Adrenal gland (tissue), 12 donors: ENCODE results near the gene EBF3. TPM values are rescaled to one million over a fixed set of nuclear protein-coding genes. Genes with fewer than 3 reads are reported as not detected.

Source experiments
- DNase-seq, 7 donors: peaks; one replicate each; pipeline ENCODE4 v3.0.0-alpha.2; 2019 to 2020
- H3K27ac ChIP-seq, 5 donors: fragments of 200-600 bp; sonication (generic) in 4 of 5; 1 replicate in 3 of 5; 2 replicates in 2 of 5; pipeline versions ENCODE4 v1.5.1 to v1.8.0; 2016 to 2020; ENCODE audit warnings: mild to moderate bottlenecking in 1 of 5
- H3K27me3 ChIP-seq: fragments of 200-600 bp; 2 replicates; pipeline ENCODE4 v1.8.0; 2021
- H3K36me3 ChIP-seq, 2 donors: fragments of 200-600 bp; replicated peaks in 1 of 2; 1 replicate in 1 of 2; 2 replicates in 1 of 2; pipeline versions ENCODE4 v1.5.1 to v1.8.0; 2018 to 2022
- H3K4me1 ChIP-seq, 2 donors: fragments of 200-600 bp; replicated peaks in 1 of 2; 1 replicate in 1 of 2; 2 replicates in 1 of 2; pipeline versions ENCODE4 v1.5.1 to v1.8.0; 2018 to 2021
- H3K4me3 ChIP-seq, 4 donors: fragments of 200-600 bp; sonication (generic) in 3 of 4; one replicate each; pipeline ENCODE4 v1.5.1; 2016 to 2018
- H3K9me3 ChIP-seq, 3 donors: fragments of 200-600 bp; sonication (generic) in 1 of 3; replicated peaks in 1 of 3; 1 replicate in 2 of 3; 2 replicates in 1 of 3; pipeline versions ENCODE4 v1.5.1 to v1.8.0; 2016 to 2021
- CTCF ChIP-seq, 6 experiments: fragments of 450-650 bp in 4 of 6; fragments of 200-600 bp in 2 of 6; sonication (generic) in 1 of 6; IDR thresholded peaks; 1 replicate in 5 of 6; 2 replicates in 1 of 6; pipeline versions ENCODE4 v1.5.1 to v1.8.0; 2016 to 2021; ENCODE audit warnings: antibody characterized with exemption in 6 of 6, mild to moderate bottlenecking in 2 of 6, moderate library complexity in 1 of 6
- POLR2A ChIP-seq, 2 donors: fragments of 450-650 bp; IDR thresholded peaks; one replicate each; pipeline ENCODE4 v1.6.1; 2017; ENCODE audit warnings: antibody characterized with exemption in 2 of 2, mild to moderate bottlenecking in 2 of 2, moderate library complexity in 1 of 2
- WGBS, 4 donors: extraction: QIAGEN DNeasy Blood & Tissue Kit in 2 of 4; methylation state at CpG; one replicate each; pipeline versions ENCODE4 v1.1.5 to v1.1.7; 2013 to 2017; 5-methylcytosine and 5-hydroxymethylcytosine counted together
- intact Hi-C, 2 donors: fragments of 100-400 bp; cut with DNase I; formaldehyde crosslinking; loops; one replicate each; pipeline versions ENCODE4 v1.14.1 to v1.15.0; 2022 to 2023
- polyA plus RNA-seq, 3 donors: library from polyadenylated mRNA; stranded (reverse); fragments of 200-250 nt in 2 of 3; fragments of 350-450 nt in 1 of 3; fragmentation: Illumina TruSeq in 1 of 3; extraction: RNeasy Lipid Tissue Mini Kit (QIAGEN cat#74804) in 1 of 3; gene quantifications; one replicate each; pipeline ENCODE4 v1.2.3, GENCODE V29; 2013 to 2014
- total RNA-seq, 9 donors: library from RNA; depleted of rRNA in 4 of 9; stranded (reverse); fragments of >200 nt in 4 of 9; fragments of 120-200 nt in 1 of 9; fragmentation: NEBNext Ultra II Directional in 1 of 9; extraction: Animal tissue kit (Norgen Biotek cat#: 25700) in 1 of 9; gene quantifications; one replicate each; pipeline versions ENCODE4 v1.1.0 to v1.2.4, GENCODE V29; 2013 to 2023
- donor health status: healthy with polysubstance abuse.
- donor health status: Bipolar disorder and iron deficiency.
- donor health status: DM: yes; HTN: yes; CAD: no.
- donor health status: DM: no; HTN: no; CAD: no.
- donor health status: DM: no; HTN: no; CAD: no.
- donor health status: DM: yes; HTN: yes; CAD: no.

EBF3 gene
- total and polyA plus RNA-seq, 12 donors: 0.12 to 2.2 (median 0.53) TPM; not detected in 1

- Histone ChIP-seq H3K27me3 (peaks cover 12% of the 10 kb centered on the region), H3K27ac (peak overlapping the region in 1 of 5 donors; percentile 49), H3K4me1 (no peaks in the 10 kb centered on the region), H3K4me3 (no peak overlapping the region), H3K36me3 (no peaks in the 10 kb centered on the region), H3K9me3 (no peaks in the 10 kb centered on the region)
- no peak for TF ChIP-seq POLR2A (IDR thresholded peaks at IDR 0.05)
- TF ChIP-seq CTCF (IDR thresholded peaks at IDR 0.05): no peak
- intact Hi-C loops: no loop called here
- WGBS, 4 donors: 79 to 87% (median 83%) methylated on average over 8 of the region's 8 CpGs
- no peak for DNase-seq
Measured at GRCh38 chr10:129945526-129945925, 18.5 kb downstream of the EBF3 start.

- TF ChIP-seq CTCF (IDR thresholded peaks at IDR 0.05) (no peak), POLR2A (IDR thresholded peaks at IDR 0.05) (no peak)
- Histone ChIP-seq H3K36me3 (no peaks in the 10 kb centered on the region), H3K27ac (peak overlapping the region in 1 of 5 donors; percentile 49), H3K27me3 (peaks cover 12% of the 10 kb centered on the region), H3K4me1 (no peaks in the 10 kb centered on the region), H3K9me3 (no peaks in the 10 kb centered on the region), H3K4me3 (no peak overlapping the region)
- 71 to 87% (median 73%) methylated on average over 6 of the region's 6 CpGs for WGBS, 4 donors
- DNase-seq: no peak
- intact Hi-C loops: no loop called here
Measured at GRCh38 chr10:129945064-129945463, 19.0 kb downstream of the EBF3 start.

GRCh38 chr10:129944456-129944855 lies 19.6 kb downstream of the EBF3 start:
- Histone ChIP-seq H3K4me1 (no peaks in the 10 kb centered on the region), H3K27ac (no peak overlapping the region), H3K27me3 (peaks cover 12% of the 10 kb centered on the region), H3K4me3 (no peak overlapping the region), H3K9me3 (no peaks in the 10 kb centered on the region), H3K36me3 (no peaks in the 10 kb centered on the region)
- no peak for DNase-seq
- TF ChIP-seq CTCF (IDR thresholded peaks at IDR 0.05) (no peak), POLR2A (IDR thresholded peaks at IDR 0.05) (no peak)
- 83 to 94% (median 92%) methylated on average over 8 of the region's 8 CpGs for WGBS, 4 donors
- intact Hi-C loops: no loop called here

- Histone ChIP-seq H3K36me3 (no peaks in the 10 kb centered on the region), H3K27me3 (peaks cover 12% of the 10 kb centered on the region), H3K4me1 (no peaks in the 10 kb centered on the region), H3K4me3 (no peak overlapping the region), H3K9me3 (no peaks in the 10 kb centered on the region), H3K27ac (no peak overlapping the region)
- TF ChIP-seq CTCF (IDR thresholded peaks at IDR 0.05): no peak
- TF ChIP-seq POLR2A (IDR thresholded peaks at IDR 0.05): no peak
- DNase-seq: no peak
- intact Hi-C loops: no loop called here
- 69 to 82% (median 78%) methylated on average over 12 of the region's 12 CpGs for WGBS, 4 donors
Measured at GRCh38 chr10:129942936-129943715, 20.9 kb downstream of the EBF3 start.
